Measurements from ENCODE around the gene HSFX3. TPM values are rescaled to one million over a fixed set of nuclear protein-coding genes. Genes with fewer than 3 reads are reported as not detected.
A peak's percentile ranks its signal among the peaks of the same experiment; 100 is the strongest.
"Not testable (repeated sequence)": the region's sequence is repeated elsewhere in the genome, so short reads cannot be mapped to it uniquely, and the experiment has no call there.

The HSFX3 gene
- total RNA-seq, 1 experiment from 2014 or later, result not detected

- Mint-ChIP-seq H3K27ac (peak overlapping the region; percentile 91 to 93 (median 92); a peak in 5 of 7 replicates), H3K4me3 (peak overlapping the region; percentile 83 to 89), H3K9me3 (peaks cover 43 to 51% of the 10 kb centered on the region in 2 experiments), H3K4me1 (peaks cover 0 to 24% of the 10 kb centered on the region in 2 experiments; a peak in 3 of 4 replicates), H3K36me3 (ENCODE audit: insufficient read depth in 1 of 3, low read depth in 3 of 3) (peaks cover 0 to 11% (median 2%) of the 10 kb centered on the region in 3 experiments; a peak in 4 of 7 replicates), H3K27me3 (ENCODE audit: low read depth) (no peaks in the 10 kb centered on the region; the same call in 1 of the 2 replicates)
- peak overlapping the region; percentile 76 for H3K4me2 ChIP-seq (ENCODE audit: insufficient read depth, insufficient read length, low read length)
- no peak overlapping the region for H3K23ac ChIP-seq (ENCODE audit: insufficient read length, low read depth, low read length)
- H2BK20ac ChIP-seq (ENCODE audit: low read depth, low read length, poor library complexity, severe bottlenecking), result no peak overlapping the region
- TF ChIP-seq CTCF (conservative IDR thresholded peaks at IDR 0.05), result no peak
- H3K79me2 ChIP-seq (ENCODE audit: insufficient read depth, low read length), result no peaks in the 10 kb centered on the region
- no peak overlapping the region for H2AFZ ChIP-seq (ENCODE audit: low read length)
- H3K27me3 ChIP-seq (ENCODE audit: insufficient read depth, low read length), result no peaks in the 10 kb centered on the region
- no CpG with 5 or more reads among the region's 34 CpGs for WGBS (ENCODE audit: extremely low coverage, insufficient read length, low lambda C conversion rate)
- no peaks in the 10 kb centered on the region; the same call in 1 of the 2 replicates for H3K4me1 ChIP-seq (ENCODE audit: insufficient read depth, low read length)
- H4K91ac ChIP-seq (ENCODE audit: insufficient read length, low read depth, low read length), result no peak overlapping the region
- H4K20me1 ChIP-seq (ENCODE audit: control insufficient read depth, insufficient read depth, insufficient read length), result no peaks in the 10 kb centered on the region
- no peak overlapping the region for H2BK5ac ChIP-seq (ENCODE audit: insufficient read length, low read length)
- no peaks in the 10 kb centered on the region for H3K79me1 ChIP-seq (ENCODE audit: insufficient read depth, low read depth, low read length, poor library complexity, severe bottlenecking)
- no peak overlapping the region for H3K9ac ChIP-seq (ENCODE audit: extremely low read depth, insufficient read length, low read length)
- peaks cover 8% of the 10 kb centered on the region for H3K9me3 ChIP-seq (ENCODE audit: control insufficient read depth, low read depth, low read length)
- no peak overlapping the region for H2BK12ac ChIP-seq (ENCODE audit: insufficient read length, low read depth, low read length)
- no peak overlapping the region for H3K27ac ChIP-seq (ENCODE audit: insufficient read length, low read depth, low read length)
- H3K18ac ChIP-seq (ENCODE audit: insufficient read length, low read depth, low read length), result peak overlapping the region; percentile 75
- no peak overlapping the region for H3K4ac ChIP-seq (ENCODE audit: low read depth, low read length)
- no peak overlapping the region for H3K56ac ChIP-seq (ENCODE audit: insufficient read length, low read depth, low read length)
- H2AK5ac ChIP-seq (ENCODE audit: insufficient read length, low read length), result no peak overlapping the region
- H3K23me2 ChIP-seq (ENCODE audit: insufficient read length, low read depth, low read length, poor library complexity, severe bottlenecking), result peaks cover 3% of the 10 kb centered on the region
- H2BK15ac ChIP-seq (ENCODE audit: low read depth, low read length), result no peak overlapping the region
- H2BK120ac ChIP-seq (ENCODE audit: low read depth, low read length, poor library complexity, severe bottlenecking), result no peak overlapping the region
- no peak overlapping the region for H3T11ph ChIP-seq (ENCODE audit: low read length)
- peak; percentile 94 for DNase-seq
- H4K5ac ChIP-seq (ENCODE audit: insufficient read length, low read depth, low read length), result no peak overlapping the region
- H4K8ac ChIP-seq (replicated peaks; ENCODE audit: insufficient read length, low read depth, low read length), result no peak overlapping the region
- peak overlapping the region; percentile 56; the same call in 1 of the 2 replicates for H3K14ac ChIP-seq (ENCODE audit: insufficient read depth, low read length)
These were observed 10.2 kb downstream of the HSFX3 start for GRCh38 chrX:149539283-149540130.

- Mint-ChIP-seq H3K4me1 (peaks cover 0 to 24% of the 10 kb centered on the region in 2 experiments; a peak in 3 of 4 replicates), H3K36me3 (ENCODE audit: insufficient read depth in 1 of 3, low read depth in 3 of 3) (peaks cover 2 to 13% (median 6%) of the 10 kb centered on the region in 3 experiments; a peak in 5 of 7 replicates), H3K9me3 (peaks cover 49 to 58% of the 10 kb centered on the region in 2 experiments)
- whole genome bisulfite sequencing (ENCODE audit: extremely low coverage, insufficient read length, low lambda C conversion rate), result no CpG with 5 or more reads among the region's 11 CpGs
- H2BK12ac ChIP-seq (ENCODE audit: insufficient read length, low read depth, low read length); H3K9me3 ChIP-seq (ENCODE audit: control insufficient read depth, low read depth, low read length); H2BK15ac ChIP-seq (ENCODE audit: low read depth, low read length); H3K18ac ChIP-seq (ENCODE audit: insufficient read length, low read depth, low read length); H4K8ac ChIP-seq (replicated peaks; ENCODE audit: insufficient read length, low read depth, low read length); H3K14ac ChIP-seq (ENCODE audit: insufficient read depth, low read length); H3K27ac Mint-ChIP-seq; DNase-seq; H3K23ac ChIP-seq (ENCODE audit: insufficient read length, low read depth, low read length); H3K27me3 Mint-ChIP-seq (ENCODE audit: low read depth); H3K4me3 Mint-ChIP-seq; H3T11ph ChIP-seq (ENCODE audit: low read length); H2BK20ac ChIP-seq (ENCODE audit: low read depth, low read length, poor library complexity, severe bottlenecking); H3K56ac ChIP-seq (ENCODE audit: insufficient read length, low read depth, low read length); H4K20me1 ChIP-seq (ENCODE audit: control insufficient read depth, insufficient read depth, insufficient read length); H2BK5ac ChIP-seq (ENCODE audit: insufficient read length, low read length); H3K27me3 ChIP-seq (ENCODE audit: insufficient read depth, low read length); H2AK5ac ChIP-seq (ENCODE audit: insufficient read length, low read length); H2BK120ac ChIP-seq (ENCODE audit: low read depth, low read length, poor library complexity, severe bottlenecking); H3K79me2 ChIP-seq (ENCODE audit: insufficient read depth, low read length); H4K5ac ChIP-seq (ENCODE audit: insufficient read length, low read depth, low read length); H3K4ac ChIP-seq (ENCODE audit: low read depth, low read length); H3K23me2 ChIP-seq (ENCODE audit: insufficient read length, low read depth, low read length, poor library complexity, severe bottlenecking); H3K27ac ChIP-seq (ENCODE audit: insufficient read length, low read depth, low read length); H3K9ac ChIP-seq (ENCODE audit: extremely low read depth, insufficient read length, low read length); H4K91ac ChIP-seq (ENCODE audit: insufficient read length, low read depth, low read length); H2AFZ ChIP-seq (ENCODE audit: low read length); H3K79me1 ChIP-seq (ENCODE audit: insufficient read depth, low read depth, low read length, poor library complexity, severe bottlenecking); H3K4me2 ChIP-seq (ENCODE audit: insufficient read depth, insufficient read length, low read length); H3K4me1 ChIP-seq (ENCODE audit: insufficient read depth, low read length): not testable (repeated sequence)
These were observed 12.2 kb downstream of the HSFX3 start for GRCh38 chrX:149537474-149537873.

Data from H9 (cell line).